GM18508 (cell line): Measurements from ENCODE around the gene AACS.
"Not testable (repeated sequence)": the region's sequence is repeated elsewhere in the genome, so short reads cannot be mapped to it uniquely, and the experiment has no call there.

Source experiments
- ATAC-seq: cut with Tn5 transposase; IDR thresholded peaks from one replicate; pipeline ENCODE4 v1.9.1; 2021; ENCODE audit warnings: moderate number of reproducible peaks; ENCODE audit not compliant: insufficient read depth, unreplicated experiment

Gene AACS

DNA sequence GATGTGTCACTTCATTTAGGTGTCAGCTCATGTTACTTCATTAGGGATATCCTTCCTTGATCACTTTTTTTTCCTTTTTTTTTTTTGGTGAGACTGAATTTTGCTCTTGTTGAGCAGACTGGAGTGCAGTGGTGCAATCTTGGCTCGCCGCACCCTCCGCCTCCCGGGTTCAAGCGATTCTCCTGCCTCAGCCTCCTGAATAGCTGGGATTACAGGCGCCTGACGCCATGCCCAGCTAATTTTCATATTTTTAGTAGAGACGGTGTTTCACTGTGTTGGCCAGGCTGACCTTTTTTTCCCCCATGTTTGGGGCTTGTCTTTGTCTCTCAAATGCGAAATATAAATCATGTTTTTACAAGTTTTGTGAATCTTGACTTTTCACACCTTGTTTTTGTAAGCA lies 9.6 kb upstream of the AACS start:
- ATAC-seq = no peak

DNA sequence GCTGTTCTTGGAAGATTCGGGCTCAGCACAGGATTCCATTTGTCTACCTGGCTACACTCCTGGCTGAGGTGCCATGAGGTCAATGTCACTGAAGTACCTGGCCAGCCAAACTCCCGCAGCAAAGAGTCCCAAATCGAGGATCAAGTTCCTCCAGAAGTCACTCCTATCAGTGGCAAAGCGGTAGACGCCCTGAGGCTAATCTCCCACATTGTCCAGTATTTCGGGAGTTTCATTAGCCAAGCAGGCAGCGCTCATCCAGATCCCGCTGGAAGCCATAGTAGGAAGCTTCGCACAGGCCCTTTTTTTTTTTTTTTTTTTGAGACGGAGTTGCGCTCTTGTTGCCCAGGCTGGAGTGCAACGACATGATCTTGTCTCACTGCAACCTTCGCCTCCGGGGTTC lies 8.9 kb upstream of the AACS start:
- no peak for ATAC-seq

DNA sequence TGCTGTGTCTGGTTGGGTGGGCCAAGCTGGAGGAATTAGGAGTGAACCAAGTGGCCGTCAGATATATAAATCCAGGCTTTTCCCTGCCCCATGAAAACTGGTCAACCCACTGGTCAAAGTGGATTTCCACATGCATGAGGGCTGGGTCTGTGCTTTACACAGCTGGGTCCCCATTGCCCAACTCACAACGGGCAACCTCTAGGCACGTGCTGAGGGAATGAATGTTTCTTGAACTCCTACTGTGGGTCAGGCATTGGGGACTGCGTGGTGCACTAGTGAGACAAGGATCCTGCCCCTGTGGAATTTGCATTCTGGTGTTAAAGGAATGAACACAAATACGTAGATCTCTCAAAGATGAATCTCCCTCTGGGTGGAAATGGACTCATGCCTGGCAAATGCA lies 7.5 kb upstream of the AACS start:
- no peak for ATAC-seq

DNA sequence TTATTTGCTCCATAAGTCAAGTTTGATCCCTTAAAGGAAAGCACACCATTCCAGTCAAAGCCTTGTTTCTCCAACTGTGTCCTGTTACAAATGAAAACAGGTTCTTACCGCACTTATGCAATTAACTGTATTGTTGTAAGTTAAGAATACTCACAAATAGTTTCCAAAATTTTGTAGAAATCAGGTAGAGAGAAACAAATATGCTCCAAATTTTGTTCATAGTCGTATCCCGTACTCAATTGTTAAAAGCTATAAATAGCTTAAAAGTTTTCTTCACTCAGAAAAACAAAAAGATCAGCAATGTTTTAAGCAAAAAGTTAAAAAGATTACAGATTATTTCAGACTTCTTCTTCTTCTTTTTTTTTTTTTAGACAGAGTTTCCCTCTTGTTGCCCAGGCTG lies 4.0 kb upstream of the AACS start:
- no peak for ATAC-seq

DNA sequence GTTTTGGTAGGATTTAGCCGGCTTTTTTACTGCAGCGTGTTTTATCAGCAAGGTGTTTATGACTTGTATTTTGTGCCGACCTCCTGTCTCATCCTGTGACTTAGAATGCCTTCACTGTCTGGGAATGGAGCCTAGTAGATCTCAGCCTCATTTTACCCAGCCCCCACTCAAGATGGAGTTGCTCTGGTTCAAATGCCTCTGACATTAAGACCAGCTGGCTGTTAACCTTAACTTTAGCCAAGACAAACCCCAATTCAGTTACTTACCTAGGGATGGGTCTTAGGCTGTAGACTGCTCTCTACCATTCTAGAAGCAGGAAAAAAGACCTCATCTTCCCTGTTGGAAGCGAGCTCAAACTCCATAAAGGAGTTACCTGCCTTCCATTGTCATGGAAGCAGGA lies 1.7 kb upstream of the AACS start:
- not testable (repeated sequence) for ATAC-seq

DNA sequence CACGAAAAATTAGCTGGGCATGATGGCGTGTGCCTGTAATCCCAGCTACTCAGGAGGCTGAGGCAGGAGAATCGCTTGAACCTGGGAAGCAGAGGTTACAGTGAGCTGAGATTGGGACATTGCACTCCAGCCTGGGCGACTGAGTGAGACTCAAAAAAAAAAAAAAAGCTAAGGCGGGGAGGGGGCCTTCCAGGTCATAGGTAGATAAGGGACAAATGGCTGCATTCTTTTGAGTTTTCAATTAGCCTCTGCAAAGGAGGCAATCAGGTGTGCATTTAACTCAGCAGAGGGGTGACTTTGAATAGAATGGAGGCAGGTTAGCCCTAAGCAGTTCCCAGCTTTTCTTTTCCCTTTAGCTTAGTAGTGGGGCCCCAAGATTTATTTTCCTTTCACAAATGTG lies 743 bp upstream of the AACS start:
- no peak for ATAC-seq

DNA sequence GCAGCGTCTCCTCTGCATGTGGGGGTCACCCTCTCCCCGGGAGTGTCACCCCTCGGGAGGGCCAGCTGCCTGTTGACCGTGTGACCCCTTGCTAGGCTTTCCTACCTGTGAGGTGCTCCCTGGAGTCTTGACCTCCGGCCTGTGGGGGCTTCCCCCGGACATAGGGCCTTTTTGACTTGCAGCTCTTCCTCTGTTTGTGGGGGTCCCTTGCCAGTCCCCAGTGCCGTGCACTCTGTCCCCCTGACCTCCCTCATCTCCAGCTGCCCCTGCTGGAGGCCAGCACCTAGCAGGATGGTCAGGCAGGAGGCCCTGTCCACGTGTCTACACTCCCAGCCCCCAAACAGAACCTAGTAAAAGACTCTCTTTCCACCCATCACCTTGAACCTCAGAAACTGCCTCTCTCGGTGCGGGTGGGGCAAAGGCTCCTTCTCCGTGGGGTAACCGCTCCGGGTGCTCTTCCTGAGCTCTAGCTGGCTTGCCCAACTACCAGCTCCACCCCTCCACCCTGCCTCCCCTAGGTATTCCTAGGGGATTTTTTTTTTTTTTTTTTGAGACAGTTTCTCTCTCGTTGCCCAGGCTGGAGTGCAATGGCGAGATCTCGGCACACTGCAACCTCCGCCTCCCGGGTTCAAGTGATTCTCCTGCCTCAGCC lies 810 bp downstream of the AACS start:
- ATAC-seq = no peak

DNA sequence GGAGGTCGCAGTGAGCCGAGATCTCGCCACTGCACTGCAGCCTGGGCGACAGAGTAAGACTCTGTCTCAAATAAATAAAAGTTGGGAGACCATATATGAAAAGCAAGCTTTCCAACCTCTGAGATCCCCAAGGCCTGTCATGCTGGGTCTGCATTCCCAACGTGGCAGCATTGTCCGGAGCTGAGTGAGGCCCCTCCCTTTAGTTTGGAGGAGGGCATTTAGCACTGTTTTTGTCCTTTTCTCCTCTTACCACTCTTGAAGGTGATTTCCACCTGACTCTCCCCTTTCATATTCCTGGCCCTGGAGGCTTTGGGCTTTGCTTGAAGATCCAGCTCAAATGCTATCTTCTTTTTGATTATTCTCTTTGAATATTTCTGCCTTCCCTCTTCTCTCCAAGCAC lies 3.2 kb downstream of the AACS start:
- ATAC-seq = no peak

DNA sequence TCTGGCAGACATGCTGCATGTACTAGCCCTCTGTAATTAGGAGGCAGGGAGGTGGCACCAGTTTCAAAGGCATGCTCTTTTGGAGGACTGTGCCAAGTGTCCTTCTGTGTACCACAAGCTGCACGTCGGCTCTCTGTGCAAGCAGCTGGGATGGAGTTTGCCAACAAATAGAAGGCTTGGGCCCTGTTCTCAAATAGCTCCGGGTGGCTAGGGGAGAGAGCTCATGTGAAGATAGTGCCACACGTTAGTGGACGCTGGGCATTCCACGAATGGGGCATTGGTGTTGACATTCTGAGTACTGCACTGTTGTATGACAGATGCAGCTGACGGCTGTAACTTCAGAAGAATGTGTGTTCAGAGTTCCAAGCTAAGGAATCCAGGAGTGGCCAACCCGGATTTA lies 4.4 kb downstream of the AACS start:
- ATAC-seq = no peak

DNA sequence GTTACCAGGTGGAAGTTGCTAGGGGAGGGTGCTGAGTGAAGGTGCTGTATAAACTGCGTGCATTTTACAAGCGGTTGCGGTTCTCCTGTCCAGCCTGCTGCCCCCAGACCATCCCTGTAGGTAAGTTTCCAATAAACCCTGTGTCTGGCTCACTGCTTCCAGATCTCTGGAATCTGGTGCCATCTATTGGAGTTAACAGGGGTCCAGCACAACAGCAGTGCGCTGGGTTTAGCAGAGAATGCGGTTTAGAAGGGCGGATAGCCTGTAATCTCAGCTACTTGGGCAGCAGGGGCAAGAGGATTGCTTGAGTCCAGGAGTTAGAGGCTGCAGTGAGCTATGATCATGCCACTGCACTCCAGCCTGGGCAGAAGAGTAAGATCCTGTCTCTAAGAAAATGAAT lies 4.9 kb downstream of the AACS start:
- no peak for ATAC-seq

DNA sequence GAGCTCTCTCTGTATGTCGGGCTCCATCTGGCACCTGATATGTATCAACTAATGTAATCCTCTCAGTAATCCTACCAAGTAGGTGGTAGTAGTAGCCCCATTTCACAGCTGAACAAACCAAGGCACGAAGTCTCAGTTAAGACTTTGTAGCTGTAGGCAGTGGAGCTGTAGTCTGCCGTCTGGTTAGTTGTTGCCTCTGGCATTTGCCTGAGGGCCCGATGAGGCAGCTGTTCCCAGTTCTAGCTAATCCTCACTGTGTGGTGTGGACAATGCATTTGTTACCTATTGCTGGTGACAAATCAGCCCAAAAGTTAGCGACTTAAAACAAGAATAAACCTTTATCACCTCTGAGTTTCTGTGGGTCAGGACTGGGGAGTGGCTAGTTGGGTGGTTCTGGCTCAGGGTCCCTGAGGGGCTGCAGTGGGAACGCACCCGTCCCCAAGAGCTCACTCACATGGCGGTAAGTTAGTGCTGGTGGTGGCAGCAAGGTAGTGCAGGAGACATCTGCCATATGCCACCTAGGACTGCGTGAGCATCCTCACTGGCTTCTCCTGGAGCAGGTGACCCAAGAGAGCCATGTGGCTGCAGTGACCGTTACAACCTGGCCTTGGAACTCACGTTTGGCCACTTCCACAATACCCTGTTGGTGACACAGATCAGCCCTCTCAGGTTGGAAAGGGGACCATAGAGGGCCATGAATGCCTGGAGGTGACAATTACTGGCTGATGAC lies 5.6 kb downstream of the AACS start:
- no peak for ATAC-seq

DNA sequence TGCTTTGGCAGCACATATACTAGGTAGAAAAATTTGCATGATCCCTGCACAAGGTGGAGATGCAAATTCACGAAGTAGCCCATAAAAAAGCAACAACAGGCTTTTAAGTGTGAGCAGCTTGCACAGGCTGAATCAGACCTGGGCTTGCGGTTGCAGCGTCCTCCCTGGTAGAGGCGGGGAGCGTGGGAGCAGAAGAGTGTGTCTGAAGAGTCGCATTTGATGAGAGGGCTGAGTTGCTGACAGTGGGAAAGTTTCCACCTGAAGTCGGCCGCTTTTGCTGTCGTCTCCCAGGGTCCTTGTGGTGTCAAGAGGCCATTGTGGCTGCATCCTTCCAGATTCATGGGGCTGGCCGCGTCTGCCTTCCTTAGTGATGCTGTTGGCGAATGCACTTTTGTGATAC lies 6.2 kb downstream of the AACS start:
- no peak for ATAC-seq

DNA sequence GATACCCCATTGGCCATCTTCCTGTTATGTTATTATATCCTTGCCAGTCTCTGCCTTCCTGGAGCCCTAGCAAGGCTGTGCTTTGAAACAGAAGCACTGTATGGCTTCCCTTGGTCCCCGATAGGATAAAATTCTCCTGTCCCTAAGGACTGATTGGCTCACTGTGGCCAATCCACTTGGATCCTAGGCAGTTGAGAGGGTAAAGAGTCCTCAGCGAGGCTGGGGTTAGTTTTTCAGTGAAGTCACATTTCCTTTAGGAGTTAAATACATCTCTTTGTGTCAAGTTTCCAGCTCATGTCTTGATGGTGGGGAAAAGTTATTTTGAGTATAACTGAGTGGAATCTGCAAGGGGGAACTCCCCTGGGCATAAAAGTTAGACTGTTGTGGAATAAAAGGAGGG lies 7.3 kb downstream of the AACS start:
- no peak for ATAC-seq

DNA sequence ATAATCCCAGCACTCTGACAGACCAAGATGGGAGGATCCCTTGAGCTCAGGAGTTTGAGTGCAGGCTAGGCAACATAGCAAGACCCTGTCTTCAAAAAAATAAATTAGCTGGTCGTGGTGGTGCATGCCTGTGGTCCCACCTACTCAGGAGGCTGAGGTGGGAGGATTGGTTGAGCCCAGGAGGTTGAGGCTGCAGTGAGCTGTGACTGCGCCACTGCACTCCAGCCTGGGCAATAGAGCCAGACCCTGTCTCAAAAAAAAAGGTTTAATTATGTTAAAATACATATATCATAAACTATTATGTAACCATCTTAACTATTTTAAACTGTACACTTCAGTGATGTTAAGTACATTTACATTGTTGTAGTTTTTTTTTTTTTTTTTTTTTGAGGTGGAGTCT lies 9.1 kb downstream of the AACS start:
- ATAC-seq = not testable (repeated sequence)

DNA sequence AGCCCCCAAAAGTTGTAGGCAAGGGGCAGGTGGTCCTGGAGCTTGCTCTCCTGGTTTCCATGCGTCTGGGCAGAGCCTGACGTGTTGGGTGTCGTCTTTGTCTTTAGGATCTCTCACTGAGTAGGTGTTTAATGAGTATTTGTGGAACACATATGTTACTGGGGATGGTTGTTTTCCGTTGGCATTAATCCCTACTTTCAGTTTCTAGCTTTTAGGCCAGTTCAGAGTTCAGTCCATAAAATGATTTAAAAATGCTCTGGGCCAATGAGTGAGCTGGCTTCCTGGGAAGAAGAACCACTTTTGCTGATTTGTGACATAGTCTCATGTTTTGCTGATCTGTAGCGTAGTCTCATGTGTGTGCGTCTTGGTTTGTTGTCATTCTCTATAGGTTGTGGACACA lies 10.9 kb downstream of the AACS start:
- no peak for ATAC-seq

DNA sequence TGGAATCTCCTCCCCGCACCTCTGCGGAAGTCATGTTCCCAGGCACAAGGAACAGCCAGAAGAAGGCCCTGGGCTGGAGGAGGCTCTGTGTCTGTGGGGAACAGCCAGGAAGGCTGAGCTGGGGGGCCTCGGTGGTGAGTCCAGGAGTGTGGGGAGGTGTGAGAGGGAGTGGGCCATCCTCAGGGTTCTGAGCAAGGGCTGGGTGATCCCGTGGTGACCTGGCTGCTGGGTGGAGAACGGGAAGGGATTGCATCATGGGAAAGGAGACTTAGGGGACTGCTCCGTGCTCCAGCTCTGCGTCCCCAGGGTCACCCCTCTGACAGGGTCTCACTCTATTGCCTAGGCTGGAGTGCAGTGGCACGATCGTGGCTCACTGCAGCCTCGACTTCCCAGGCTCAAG lies 13.8 kb downstream of the AACS start:
- no peak for ATAC-seq

DNA sequence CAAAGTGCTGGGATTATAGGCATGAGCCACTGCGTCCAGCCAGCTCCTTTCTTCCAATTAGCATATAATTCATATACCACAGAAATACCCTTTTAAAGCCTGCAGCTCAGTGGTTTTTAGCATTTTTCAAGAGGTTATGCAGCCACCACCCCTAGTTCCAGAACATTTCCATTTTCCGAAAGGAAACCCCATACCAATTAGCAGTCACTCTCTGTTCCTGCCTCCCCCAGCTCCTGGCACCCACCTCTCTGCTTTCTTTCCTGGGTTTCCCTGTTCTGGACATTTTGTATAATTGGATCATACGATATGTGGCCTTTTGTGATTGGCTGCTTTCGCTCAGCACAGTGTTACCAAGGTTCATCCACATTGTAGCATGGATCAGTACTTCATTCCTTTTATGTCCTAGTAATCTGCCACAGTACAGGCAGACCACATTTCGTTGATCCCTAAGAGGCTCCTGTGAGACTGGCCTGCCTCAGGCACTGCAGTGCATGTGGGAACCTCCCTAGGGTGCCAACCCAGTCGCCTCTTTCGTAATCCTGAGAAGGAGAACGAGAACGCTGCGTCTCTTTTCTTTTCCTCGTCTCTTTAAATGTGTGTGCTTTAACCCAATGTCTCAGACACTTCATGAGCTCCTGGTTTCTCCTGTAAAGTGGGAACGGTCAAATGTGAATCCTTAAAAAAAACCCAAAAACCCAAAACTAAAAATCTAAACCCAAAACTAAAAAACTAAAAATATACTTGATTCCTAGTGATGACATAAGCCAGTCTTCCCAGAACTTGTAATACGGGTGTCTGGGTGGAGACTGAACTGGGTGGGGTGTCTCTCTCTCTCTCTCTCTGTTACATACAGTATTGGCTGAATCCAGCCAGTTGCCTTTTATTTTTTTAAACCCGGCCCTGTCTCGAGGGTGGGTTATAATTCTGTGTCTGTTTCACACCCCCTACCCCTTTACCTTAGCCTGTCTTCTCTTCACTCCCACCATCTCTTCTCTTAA lies 14.7 kb downstream of the AACS start:
- ATAC-seq = no peak

DNA sequence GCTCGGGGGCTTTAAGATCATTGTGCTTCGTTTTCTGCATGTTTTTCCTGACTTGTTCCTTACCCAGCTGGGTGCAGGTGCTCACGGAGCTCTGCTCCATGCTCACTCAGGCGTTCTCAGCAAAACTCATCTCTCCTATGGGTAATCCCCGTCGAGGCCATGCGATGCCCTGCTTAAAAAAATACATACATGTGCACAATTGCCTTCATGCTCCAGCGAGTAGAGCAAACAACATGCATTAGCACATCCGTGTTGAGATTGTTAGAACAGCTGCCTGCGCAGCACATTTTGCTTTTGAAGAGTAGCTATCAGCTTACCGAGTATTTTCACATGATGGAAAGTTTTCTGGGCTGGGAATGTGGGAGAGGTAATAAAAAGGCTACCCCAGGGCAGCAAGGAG lies 16.2 kb downstream of the AACS start:
- no peak for ATAC-seq

DNA sequence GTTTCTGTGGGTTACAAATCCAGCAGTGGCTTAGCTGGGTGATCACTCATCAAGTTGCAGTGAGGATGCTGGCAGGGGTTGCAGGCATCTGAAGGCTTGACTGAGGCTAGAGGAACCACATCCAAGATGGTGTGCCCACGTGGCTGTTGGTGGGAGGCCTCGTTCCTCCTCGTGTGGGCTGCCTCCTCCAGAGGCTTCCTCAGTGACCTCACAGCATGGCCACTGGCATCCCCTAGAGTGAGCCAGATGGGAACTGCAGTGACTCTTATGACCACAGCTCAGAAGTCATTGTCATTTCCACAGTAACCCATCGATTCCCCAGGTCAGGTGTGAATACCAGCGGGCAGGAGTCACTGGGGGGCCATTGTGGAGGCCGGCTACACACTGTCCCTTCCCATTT lies 17.8 kb downstream of the AACS start:
- ATAC-seq = no peak

DNA sequence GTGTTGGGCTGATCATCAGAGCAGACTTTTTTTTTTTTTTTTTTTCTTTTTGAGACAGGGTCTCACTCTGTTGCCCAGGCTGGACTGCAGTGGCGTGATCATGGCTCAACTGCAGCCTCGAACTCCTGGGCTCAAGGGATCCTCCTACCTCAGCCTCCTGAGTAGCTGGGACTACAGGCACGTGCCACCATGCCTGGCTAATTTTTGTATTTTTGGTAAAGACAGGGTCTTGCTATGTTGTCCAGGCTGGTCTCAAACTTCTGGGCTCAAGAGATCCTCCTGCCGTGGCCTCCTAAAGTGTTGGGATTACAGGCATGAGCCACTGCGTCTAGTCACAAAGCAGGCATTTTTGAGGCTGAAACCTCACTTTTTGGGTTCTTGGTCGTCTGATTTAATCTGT lies 23.0 kb downstream of the AACS start:
- not testable (repeated sequence) for ATAC-seq

DNA sequence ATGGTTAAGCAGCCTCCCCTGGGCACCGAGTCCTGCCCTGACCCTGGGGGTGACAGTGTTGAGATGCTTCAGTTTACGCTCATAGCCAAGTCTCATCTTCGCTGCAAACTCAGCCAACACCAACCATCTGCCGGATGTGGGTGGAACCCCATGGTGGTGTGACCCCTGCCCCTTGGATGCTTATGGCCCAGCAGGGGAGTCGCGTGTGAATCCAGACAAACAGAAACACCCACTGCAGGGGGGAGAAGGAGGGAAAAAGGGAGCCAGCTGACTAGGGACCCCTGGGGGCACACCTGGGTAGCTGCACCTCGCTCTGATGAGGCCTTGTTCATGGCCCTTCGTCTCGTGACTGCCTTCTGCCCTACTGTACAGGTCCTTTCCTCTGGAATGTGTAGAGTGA lies 23.8 kb downstream of the AACS start:
- no peak for ATAC-seq
